ENCODE results near the gene CD247. TPM values are rescaled to one million over a fixed set of nuclear protein-coding genes. Genes with fewer than 3 reads are reported as not detected.

CD247 gene
- total RNA-seq, 1 experiment from 2014 or later, result 1.4 TPM

- TF ChIP-seq EZH2 (IDR thresholded peaks at IDR 0.05; ENCODE audit: borderline replicate concordance, low read depth, low read length, poor library complexity, severe bottlenecking), result no peak
- TF ChIP-seq CTCF (conservative IDR thresholded peaks at IDR 0.05; ENCODE audit: low read depth, low read length), result no peak
- intact Hi-C loops (cut with micrococcal nuclease; ENCODE audit: unreplicated experiment), result no loop called here
- CTCF ChIA-PET, result no interaction called here
These were observed 32.1 kb downstream of the CD247 start for GRCh38 chr1:167486090-167486824.

GRCh38 chr1:167484726-167485502 lies 33.4 kb downstream of the CD247 start:
- H3K4me1 ChIP-seq (ENCODE audit: insufficient read depth, low read length, poor library complexity, severe bottlenecking), result no peaks in the 10 kb centered on the region
- DNase-seq (ENCODE audit: low spot score), result no peak
- H3K27ac ChIP-seq (ENCODE audit: low read depth, low read length, poor library complexity, severe bottlenecking), result no peak overlapping the region
- ChIA-PET CTCF (no interaction called here), POLR2A (ENCODE audit: low non-redundant PET) (no interaction called here)
- no peaks in the 10 kb centered on the region for H3K36me3 ChIP-seq (ENCODE audit: insufficient read depth, low read length, poor library complexity, severe bottlenecking)
- intact Hi-C loops (cut with micrococcal nuclease; ENCODE audit: unreplicated experiment), result no loop called here
- no peaks in the 10 kb centered on the region for H3K27me3 ChIP-seq (replicated peaks; ENCODE audit: insufficient read depth, low read depth, low read length, poor library complexity)
- H3K4me3 ChIP-seq (ENCODE audit: low read depth, low read length, poor library complexity, severe bottlenecking), result no peak overlapping the region
- no peaks in the 10 kb centered on the region for H3K9me3 ChIP-seq (ENCODE audit: low read depth, low read length, poor library complexity, severe bottlenecking)
- TF ChIP-seq CTCF (conservative IDR thresholded peaks at IDR 0.05; ENCODE audit: low read depth, low read length), result no peak
- TF ChIP-seq EZH2 (IDR thresholded peaks at IDR 0.05; ENCODE audit: borderline replicate concordance, low read depth, low read length, poor library complexity, severe bottlenecking), result no peak
- BruUV-seq (replicated peaks), result no TSS peak

More at GRCh38 chr1:167486090-167486824, 32.1 kb downstream of the CD247 start:
- Histone ChIP-seq H3K27ac (ENCODE audit: low read depth, low read length, poor library complexity, severe bottlenecking) (no peak overlapping the region), H3K9me3 (ENCODE audit: low read depth, low read length, poor library complexity, severe bottlenecking) (no peaks in the 10 kb centered on the region), H3K4me1 (ENCODE audit: insufficient read depth, low read length, poor library complexity, severe bottlenecking) (no peaks in the 10 kb centered on the region), H3K4me3 (ENCODE audit: low read depth, low read length, poor library complexity, severe bottlenecking) (no peak overlapping the region), H3K36me3 (ENCODE audit: insufficient read depth, low read length, poor library complexity, severe bottlenecking) (no peaks in the 10 kb centered on the region), H3K27me3 (replicated peaks; ENCODE audit: insufficient read depth, low read depth, low read length, poor library complexity) (no peaks in the 10 kb centered on the region)
- DNase-seq (ENCODE audit: low spot score), result no peak
- POLR2A ChIA-PET (ENCODE audit: low non-redundant PET), result no interaction called here
- BruUV-seq (replicated peaks), result no TSS peak

GRCh38 chr1:167483790-167484189 lies 34.5 kb downstream of the CD247 start:
- Histone ChIP-seq H3K4me1 (ENCODE audit: insufficient read depth, low read length, poor library complexity, severe bottlenecking) (no peaks in the 10 kb centered on the region), H3K4me3 (ENCODE audit: low read depth, low read length, poor library complexity, severe bottlenecking) (no peak overlapping the region), H3K9me3 (ENCODE audit: low read depth, low read length, poor library complexity, severe bottlenecking) (no peaks in the 10 kb centered on the region), H3K27me3 (replicated peaks; ENCODE audit: insufficient read depth, low read depth, low read length, poor library complexity) (no peaks in the 10 kb centered on the region), H3K36me3 (ENCODE audit: insufficient read depth, low read length, poor library complexity, severe bottlenecking) (no peaks in the 10 kb centered on the region), H3K27ac (ENCODE audit: low read depth, low read length, poor library complexity, severe bottlenecking) (no peak overlapping the region)
- no peak for TF ChIP-seq EZH2 (IDR thresholded peaks at IDR 0.05; ENCODE audit: borderline replicate concordance, low read depth, low read length, poor library complexity, severe bottlenecking)
- TF ChIP-seq CTCF (conservative IDR thresholded peaks at IDR 0.05; ENCODE audit: low read depth, low read length), result no peak
- intact Hi-C loops (cut with micrococcal nuclease; ENCODE audit: unreplicated experiment), result no loop called here
- no TSS peak for BruUV-seq (replicated peaks)
- no peak for DNase-seq (ENCODE audit: low spot score)
- POLR2A ChIA-PET (ENCODE audit: low non-redundant PET), result no interaction called here
- CTCF ChIA-PET, result no interaction called here
